ENCODE results near the gene OASL. TPM values are rescaled to one million over a fixed set of nuclear protein-coding genes. Genes with fewer than 3 reads are reported as not detected.

OASL gene
- total RNA-seq, 1 donor from 2014 or later, result not detected

DNA sequence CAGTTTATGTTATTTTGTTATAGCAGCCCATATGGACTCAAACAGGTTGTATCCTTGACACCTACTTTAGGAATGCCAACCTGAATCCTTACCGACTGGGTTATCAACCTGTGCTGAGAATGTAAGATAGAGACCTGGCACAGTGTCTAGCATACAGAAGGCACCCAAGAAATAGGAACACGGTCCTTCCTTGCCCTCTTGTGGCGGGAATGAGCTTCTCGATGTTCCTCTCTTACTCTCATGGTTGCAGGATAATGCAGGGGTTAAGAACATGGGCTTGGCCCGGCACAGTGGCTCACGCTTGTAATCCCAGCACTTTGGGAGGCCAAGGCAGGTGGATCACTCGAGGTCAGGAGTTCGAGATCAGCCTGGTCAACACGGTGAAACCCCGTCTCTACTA is 29.3 kb downstream of the OASL start:
- Histone ChIP-seq H3K4me1 (no peaks in the 10 kb centered on the region), H3K36me3 (no peaks in the 10 kb centered on the region), H2AFZ (replicated peaks) (no peak overlapping the region), H3K27ac (no peak overlapping the region), H3K4me3 (no peak overlapping the region), H3K27me3 (no peaks in the 10 kb centered on the region), H3K4me2 (no peak overlapping the region), H3K79me2 (ENCODE audit: low read depth) (peaks cover 2% of the 10 kb centered on the region), H4K20me1 (ENCODE audit: low read depth) (no peaks in the 10 kb centered on the region), H3K9ac (no peak overlapping the region), H3K9me3 (ENCODE audit: low read depth) (no peaks in the 10 kb centered on the region), H3F3A (ENCODE audit: low read depth) (no peaks in the 10 kb centered on the region)
- Mint-ChIP-seq H3K36me3 (peaks cover 5% of the 10 kb centered on the region), H3K27ac (no peak overlapping the region), H3K9me3 (no peaks in the 10 kb centered on the region), H3K4me1 (peaks cover 2% of the 10 kb centered on the region), H3K27me3 (ENCODE audit: insufficient read depth, low read depth) (peaks cover 2% of the 10 kb centered on the region), H3K4me3 (no peak overlapping the region)
- peak; percentile 61 for TF ChIP-seq CTCF (IDR thresholded peaks at IDR 0.05)
- TF ChIP-seq EZH2phosphoT487 (IDR thresholded peaks at IDR 0.05), result no peak
- peak; percentile 71 for DNase-seq (ENCODE audit: low spot score)

DNA sequence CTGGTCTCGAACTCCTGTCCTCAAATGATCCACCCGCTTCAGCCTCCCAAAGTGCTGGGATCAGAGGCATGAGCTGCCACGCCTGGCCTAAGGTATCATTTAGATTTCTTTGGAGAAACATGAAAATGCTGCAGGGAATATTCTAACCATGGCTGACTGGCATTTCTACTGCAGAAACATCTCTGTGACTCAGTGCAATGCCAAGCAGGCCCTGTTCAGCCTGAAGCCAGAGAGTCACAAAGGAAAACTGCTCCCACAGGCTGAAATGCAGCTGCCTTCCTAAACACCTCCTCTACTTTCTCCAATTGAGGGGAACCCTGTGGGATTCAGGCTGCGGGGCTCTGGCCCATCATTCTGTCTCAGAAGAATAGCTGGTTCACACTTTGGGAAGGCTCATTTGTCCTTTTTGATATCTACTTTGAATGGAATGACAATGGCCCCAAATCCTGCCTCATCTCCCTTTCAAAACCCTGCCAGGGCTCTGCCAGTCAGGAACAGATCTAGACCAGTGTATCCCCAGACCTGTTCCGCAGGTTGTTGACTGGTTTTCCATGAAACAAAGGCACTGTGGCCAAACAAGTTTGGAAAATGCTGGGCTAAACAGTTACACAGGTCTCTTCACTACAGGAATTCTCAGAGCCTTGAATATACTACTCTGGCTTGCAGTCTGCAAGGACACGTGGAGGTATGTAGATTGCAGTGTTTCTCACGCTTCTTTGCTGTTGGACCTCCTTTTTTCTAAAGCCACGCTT is 30.5 kb downstream of the OASL start:
- H3K4me3 ChIP-seq, result no peak overlapping the region
- H3K36me3 Mint-ChIP-seq, result peaks cover 7% of the 10 kb centered on the region

GRCh38 chr12:121005346-121005815 is 33.7 kb downstream of the OASL start:
- H3K4me1 Mint-ChIP-seq, result no peaks in the 10 kb centered on the region
- peaks cover 6% of the 10 kb centered on the region for H3K36me3 Mint-ChIP-seq
- DNase-seq (ENCODE audit: low spot score), result peak; percentile 77

More for the DNA sequence above, 30.5 kb downstream of the OASL start:
- Mint-ChIP-seq H3K4me1 (no peaks in the 10 kb centered on the region), H3K27me3 (ENCODE audit: insufficient read depth, low read depth) (peaks cover 2% of the 10 kb centered on the region), H3K9me3 (no peaks in the 10 kb centered on the region), H3K4me3 (no peak overlapping the region), H3K27ac (peak overlapping the region; percentile 69)
- no peak overlapping the region for H3K4me2 ChIP-seq
- no peaks in the 10 kb centered on the region for H3K36me3 ChIP-seq
- H3K27ac ChIP-seq, result no peak overlapping the region
- no peaks in the 10 kb centered on the region for H3K4me1 ChIP-seq
- DNase-seq (ENCODE audit: low spot score), result no peak
- no peaks in the 10 kb centered on the region for H3F3A ChIP-seq (ENCODE audit: low read depth)
- no peak for TF ChIP-seq CTCF (IDR thresholded peaks at IDR 0.05)
- TF ChIP-seq EZH2phosphoT487 (IDR thresholded peaks at IDR 0.05), result no peak
- no peak for TF ChIP-seq EZH2 (IDR thresholded peaks at IDR 0.05)
- H3K27me3 ChIP-seq, result no peaks in the 10 kb centered on the region
- no peak overlapping the region for H2AFZ ChIP-seq (replicated peaks)
- H3K79me2 ChIP-seq (ENCODE audit: low read depth), result no peaks in the 10 kb centered on the region
- no peaks in the 10 kb centered on the region for H4K20me1 ChIP-seq (ENCODE audit: low read depth)
- no peak overlapping the region for H3K9ac ChIP-seq
- no peaks in the 10 kb centered on the region for H3K9me3 ChIP-seq (ENCODE audit: low read depth)

More at GRCh38 chr12:121005346-121005815, 33.7 kb downstream of the OASL start:
- H3K4me3 ChIP-seq, result no peak overlapping the region
- H3F3A ChIP-seq (ENCODE audit: low read depth), result no peaks in the 10 kb centered on the region
- no peaks in the 10 kb centered on the region for H3K4me1 ChIP-seq
- Mint-ChIP-seq H3K27me3 (ENCODE audit: insufficient read depth, low read depth) (no peaks in the 10 kb centered on the region), H3K4me3 (no peak overlapping the region), H3K9me3 (no peaks in the 10 kb centered on the region), H3K27ac (no peak overlapping the region)
- H3K9me3 ChIP-seq (ENCODE audit: low read depth), result no peaks in the 10 kb centered on the region
- no peaks in the 10 kb centered on the region for H3K79me2 ChIP-seq (ENCODE audit: low read depth)
- H3K27me3 ChIP-seq, result no peaks in the 10 kb centered on the region
- H3K36me3 ChIP-seq, result no peaks in the 10 kb centered on the region
- no peaks in the 10 kb centered on the region for H4K20me1 ChIP-seq (ENCODE audit: low read depth)
- H3K9ac ChIP-seq, result no peak overlapping the region
- no peak overlapping the region for H3K27ac ChIP-seq
- H3K4me2 ChIP-seq, result no peak overlapping the region
- H2AFZ ChIP-seq (replicated peaks), result no peak overlapping the region
- TF ChIP-seq CTCF (IDR thresholded peaks at IDR 0.05), result peak; percentile 86
- no peak for TF ChIP-seq EZH2 (IDR thresholded peaks at IDR 0.05)
